Pancreas (tissue), 10 donors: Measurements from ENCODE around the gene BNIP5. TPM values are rescaled to one million over a fixed set of nuclear protein-coding genes. Genes with fewer than 3 reads are reported as not detected.

Experiments used
- ATAC-seq, 4 donors: fragments of 200-7000 bp; cut with Tn5 transposase; one replicate each; pipeline versions ENCODE4 v1.8.0 to v1.9.1; 2020; ENCODE audit warnings: mild to moderate bottlenecking in 4 of 4, moderate library complexity in 4 of 4
- DNase-seq, 6 donors: peaks; one replicate each; pipeline ENCODE4 v3.0.0-alpha.2; 2020
- FAIRE-seq: peaks from 2 replicates; lab custom pipeline; 2012; peaks lifted over from hg19 to GRCh38; lab: Jason Lieb, UNC
- H3K27ac ChIP-seq, 4 donors: fragments of 200-600 bp; sonication (generic); 1 replicate in 3 of 4; 2 replicates in 1 of 4; pipeline versions ENCODE4 v1.5.0 to v1.8.0; 2020
- H3K27me3 ChIP-seq, 4 donors: fragments of 200-600 bp; one replicate each; pipeline ENCODE4 v1.8.0; 2021
- H3K36me3 ChIP-seq, 3 donors: fragments of 200-600 bp; sonication (generic) in 1 of 3; one replicate each; pipeline versions ENCODE4 v1.5.0 to v1.8.0; 2020 to 2021
- H3K4me1 ChIP-seq, 3 donors: fragments of 200-600 bp; one replicate each; pipeline ENCODE4 v1.8.0; 2021
- H3K4me3 ChIP-seq, 4 donors: fragments of 200-600 bp; sonication (generic) in 2 of 4; one replicate each; pipeline versions ENCODE4 v1.5.0 to v1.8.0; 2020 to 2021
- H3K9me3 ChIP-seq, 4 donors: fragments of 200-600 bp; one replicate each; pipeline ENCODE4 v1.8.0; 2021
- CTCF ChIP-seq, 4 donors: fragments of 200-600 bp; sonication (generic) in 3 of 4; IDR thresholded peaks; one replicate each; pipeline versions ENCODE4 v1.5.0 to v1.8.0; 2021; ENCODE audit warnings: antibody characterized with exemption in 4 of 4
- WGBS, 2 donors: extraction: QIAGEN DNeasy Blood & Tissue Kit; methylation state at CpG; one replicate each; pipeline ENCODE4 v1.1.7; 2013; 5-methylcytosine and 5-hydroxymethylcytosine counted together
- intact Hi-C, 3 donors: fragments of 100-400 bp; cut with DNase I; formaldehyde crosslinking; loops; one replicate each; pipeline versions ENCODE4 v1.11.1 to v1.14.2; 2022
- polyA plus RNA-seq, 2 donors: library from polyadenylated mRNA; stranded (reverse); fragments of 200-250 nt; gene quantifications; one replicate each; pipeline ENCODE4 v1.2.3, GENCODE V29; 2013
- total RNA-seq, 6 donors: library from RNA; stranded (reverse); fragmentation: NEBNext Ultra II Directional in 4 of 6; extraction: Animal tissue kit (Norgen Biotek cat#: 25700) in 4 of 6; gene quantifications; one replicate each; pipeline versions ENCODE4 v1.2.1 to v1.2.4, GENCODE V29; 2021 to 2023
- donor health status: healthy with polysubstance abuse.
- donor health status: DM: no; HTN: no; CAD: no; lungs with moderate emphysema.
- donor health status: DM: no; HTN: no; CAD: no.
- donor health status: control.
- donor health status: control.
- donor health status: Bipolar disorder and iron deficiency.
- donor health status: DM: yes; HTN: yes; CAD: no.
- donor health status: DM: no; HTN: no; CAD: no.
- donor health status: DM: no; HTN: no; CAD: no.
- donor health status: DM: yes; HTN: yes; CAD: no.

BNIP5 gene
- total and polyA plus RNA-seq, 8 donors, result 0.12 to 37.5 (median 0.38) TPM

GRCh38 chr6:36301085-36301658 lies 35.5 kb downstream of the BNIP5 start:
- Histone ChIP-seq H3K27me3 (no peaks in the 10 kb centered on the region), H3K9me3 (no peaks in the 10 kb centered on the region), H3K4me3 (no peak overlapping the region), H3K4me1 (no peaks in the 10 kb centered on the region), H3K27ac (no peak overlapping the region), H3K36me3 (no peaks in the 10 kb centered on the region)
- DNase-seq, result no peak
- no peak for TF ChIP-seq CTCF (IDR thresholded peaks at IDR 0.05)
- ATAC-seq, result no peak
- no peak for FAIRE-seq
- intact Hi-C loops, result loop anchor here in 2 of 3 donors (5.0 to 10.0 kb wide), 2 partner anchors 61 to 64 kb away; no protein-coding TSS in a partner anchor
- 67 to 71% methylated on average over 10 of the region's 10 CpGs for WGBS, 2 donors

GRCh38 chr6:36298027-36298426 lies 38.7 kb downstream of the BNIP5 start:
- Histone ChIP-seq H3K27ac (no peak overlapping the region), H3K4me1 (no peaks in the 10 kb centered on the region), H3K4me3 (no peak overlapping the region), H3K9me3 (no peaks in the 10 kb centered on the region), H3K36me3 (no peaks in the 10 kb centered on the region), H3K27me3 (no peaks in the 10 kb centered on the region)
- intact Hi-C loops, result no loop called here
- DNase-seq, result no peak
- 84 to 87% methylated on average over 4 of the region's 4 CpGs for WGBS, 2 donors
- TF ChIP-seq CTCF (IDR thresholded peaks at IDR 0.05), result no peak
- no peak for FAIRE-seq
- ATAC-seq, result no peak

DNA sequence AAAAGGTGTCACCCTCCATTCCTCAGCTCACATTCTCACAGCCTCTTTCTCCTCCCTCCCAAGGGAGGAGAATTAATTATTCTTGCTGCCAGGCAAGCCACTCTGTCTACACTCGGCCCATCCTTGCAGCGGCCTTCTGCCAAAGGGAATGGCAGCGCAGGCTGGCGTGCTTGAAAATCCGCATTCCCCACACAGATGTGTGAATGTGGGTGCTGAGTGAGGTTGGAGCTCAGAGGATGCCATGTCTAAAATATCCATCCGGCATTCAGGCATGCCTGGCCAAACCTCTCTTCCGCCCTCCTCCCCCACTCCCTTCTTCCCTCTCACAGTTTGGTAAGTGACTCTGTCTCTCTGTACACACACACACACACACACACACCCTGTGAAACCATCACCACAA lies 39.2 kb downstream of the BNIP5 start:
- ATAC-seq, result no peak
- Histone ChIP-seq H3K4me3 (no peak overlapping the region), H3K27me3 (no peaks in the 10 kb centered on the region), H3K36me3 (no peaks in the 10 kb centered on the region), H3K4me1 (no peaks in the 10 kb centered on the region), H3K9me3 (no peaks in the 10 kb centered on the region), H3K27ac (no peak overlapping the region)
- 85 to 87% methylated on average over 7 of the region's 7 CpGs for WGBS, 2 donors
- intact Hi-C loops, result no loop called here
- DNase-seq, result no peak
- no peak for FAIRE-seq
- no peak for TF ChIP-seq CTCF (IDR thresholded peaks at IDR 0.05)

DNA sequence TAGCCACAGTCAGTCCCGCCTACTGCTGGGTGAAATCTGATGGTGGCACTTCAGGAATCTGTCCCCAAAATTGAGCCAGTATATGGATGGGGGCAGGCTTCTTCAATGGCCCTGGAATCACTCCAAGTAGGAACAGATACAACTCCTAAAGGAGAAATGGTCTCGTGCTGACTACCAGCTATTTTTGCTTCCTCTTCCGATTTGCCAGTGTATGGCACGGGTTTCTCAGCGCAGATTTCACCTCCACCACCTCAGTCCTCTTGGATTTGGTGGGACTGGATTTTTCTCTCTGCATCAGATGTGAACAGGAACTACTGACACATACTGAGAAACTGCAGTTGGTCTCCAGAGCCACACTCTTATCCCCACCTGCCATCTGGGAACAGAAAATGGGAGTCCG lies 39.6 kb downstream of the BNIP5 start:
- H3K4me1 ChIP-seq, result no peaks in the 10 kb centered on the region
- DNase-seq, result no peak
- no peaks in the 10 kb centered on the region for H3K9me3 ChIP-seq
- TF ChIP-seq CTCF (IDR thresholded peaks at IDR 0.05), result no peak
- no peaks in the 10 kb centered on the region for H3K36me3 ChIP-seq
- 85 to 86% methylated on average over 6 of the region's 6 CpGs for WGBS, 2 donors
- no peak overlapping the region for H3K27ac ChIP-seq
- FAIRE-seq, result no peak
- H3K4me3 ChIP-seq, result no peak overlapping the region
- no peak for ATAC-seq
- intact Hi-C loops, result no loop called here
- no peaks in the 10 kb centered on the region for H3K27me3 ChIP-seq

- ATAC-seq (no peak), DNase-seq (no peak), FAIRE-seq (no peak)
- intact Hi-C loops, result no loop called here
- TF ChIP-seq CTCF (IDR thresholded peaks at IDR 0.05), result no peak
- 25 to 37% methylated on average over 1 of the region's 1 CpG for WGBS, 2 donors
- H3K27ac ChIP-seq, result no peak overlapping the region
- H3K4me1 ChIP-seq, result no peaks in the 10 kb centered on the region
- no peaks in the 10 kb centered on the region for H3K27me3 ChIP-seq
- H3K36me3 ChIP-seq, result no peaks in the 10 kb centered on the region
- no peaks in the 10 kb centered on the region for H3K9me3 ChIP-seq
- no peak overlapping the region for H3K4me3 ChIP-seq
These were observed 40.4 kb downstream of the BNIP5 start for GRCh38 chr6:36296240-36296639.
